Lower lobe of right lung (tissue), 2 donors: Measurements from ENCODE around the gene INTS1. TPM values are rescaled to one million over a fixed set of nuclear protein-coding genes. Genes with fewer than 3 reads are reported as not detected.

ENCODE experiments used
- ATAC-seq, 2 donors: fragments of 200-7000 bp; cut with Tn5 transposase; one replicate each; pipeline ENCODE4 v1.9.1; 2020 to 2022; ENCODE audit warnings: mild to moderate bottlenecking in 2 of 2, moderate library complexity in 2 of 2
- DNase-seq: peaks from one replicate; pipeline ENCODE4 v3.0.0-alpha.2; 2020
- H3K27ac ChIP-seq: fragments of 200-600 bp; one replicate; pipeline ENCODE4 v1.8.0; 2022
- H3K27me3 ChIP-seq: fragments of 200-600 bp; one replicate; pipeline ENCODE4 v1.8.0; 2022; ENCODE audit warnings: low read depth
- H3K36me3 ChIP-seq: fragments of 200-600 bp; one replicate; pipeline ENCODE4 v1.8.0; 2022; ENCODE audit warnings: mild to moderate bottlenecking
- H3K4me1 ChIP-seq: fragments of 200-600 bp; one replicate; pipeline ENCODE4 v1.8.0; 2022
- H3K4me3 ChIP-seq: fragments of 200-600 bp; one replicate; pipeline ENCODE4 v1.8.0; 2022; ENCODE audit warnings: mild to moderate bottlenecking
- H3K9me3 ChIP-seq: fragments of 200-600 bp; one replicate; pipeline ENCODE4 v1.8.0; 2022
- intact Hi-C: fragments of 100-400 bp; cut with DNase I; formaldehyde crosslinking; loops from one replicate; pipeline ENCODE4 v1.11.0; 2022
- total RNA-seq: library from RNA; stranded (reverse); fragmentation: NEBNext Ultra II Directional; extraction: Animal tissue kit (Norgen Biotek cat#: 25700); gene quantifications from one replicate; pipeline ENCODE4 v1.2.1, GENCODE V29; 2021
- TF ChIP-seq, protein P1 (sequence below): fragments of 200-600 bp; IDR thresholded peaks from one replicate; pipeline ENCODE4 v1.8.0; 2022; ENCODE audit warnings: antibody characterized with exemption, mild to moderate bottlenecking
- donor health status: DM: no; HTN: yes; CAD: no; lungs with severe emphysema.

INTS1 gene
- total RNA-seq, 1 donor from 2014 or later, result 50.8 TPM

- H3K9me3 ChIP-seq, result no peaks in the 10 kb centered on the region
- H3K36me3 ChIP-seq, result peaks cover 42% of the 10 kb centered on the region
- DNase-seq (no peak), ATAC-seq (no peak)
- intact Hi-C loops, result no loop called here
- no peak overlapping the region for H3K27ac ChIP-seq
- H3K4me1 ChIP-seq, result peaks cover 10% of the 10 kb centered on the region
- H3K27me3 ChIP-seq, result no peaks in the 10 kb centered on the region
- TF ChIP-seq, protein P1, sequence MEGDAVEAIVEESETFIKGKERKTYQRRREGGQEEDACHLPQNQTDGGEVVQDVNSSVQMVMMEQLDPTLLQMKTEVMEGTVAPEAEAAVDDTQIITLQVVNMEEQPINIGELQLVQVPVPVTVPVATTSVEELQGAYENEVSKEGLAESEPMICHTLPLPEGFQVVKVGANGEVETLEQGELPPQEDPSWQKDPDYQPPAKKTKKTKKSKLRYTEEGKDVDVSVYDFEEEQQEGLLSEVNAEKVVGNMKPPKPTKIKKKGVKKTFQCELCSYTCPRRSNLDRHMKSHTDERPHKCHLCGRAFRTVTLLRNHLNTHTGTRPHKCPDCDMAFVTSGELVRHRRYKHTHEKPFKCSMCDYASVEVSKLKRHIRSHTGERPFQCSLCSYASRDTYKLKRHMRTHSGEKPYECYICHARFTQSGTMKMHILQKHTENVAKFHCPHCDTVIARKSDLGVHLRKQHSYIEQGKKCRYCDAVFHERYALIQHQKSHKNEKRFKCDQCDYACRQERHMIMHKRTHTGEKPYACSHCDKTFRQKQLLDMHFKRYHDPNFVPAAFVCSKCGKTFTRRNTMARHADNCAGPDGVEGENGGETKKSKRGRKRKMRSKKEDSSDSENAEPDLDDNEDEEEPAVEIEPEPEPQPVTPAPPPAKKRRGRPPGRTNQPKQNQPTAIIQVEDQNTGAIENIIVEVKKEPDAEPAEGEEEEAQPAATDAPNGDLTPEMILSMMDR, result no peak
- no peak overlapping the region for H3K4me3 ChIP-seq
Observed at GRCh38 chr7:1442355-1443124, 61.6 kb downstream of the INTS1 start.

GRCh38 chr7:1441615-1442354 lies 62.4 kb downstream of the INTS1 start:
- Histone ChIP-seq H3K27me3 (no peaks in the 10 kb centered on the region), H3K9me3 (no peaks in the 10 kb centered on the region), H3K36me3 (peaks cover 49% of the 10 kb centered on the region), H3K4me3 (no peak overlapping the region), H3K4me1 (peaks cover 3% of the 10 kb centered on the region), H3K27ac (no peak overlapping the region)
- intact Hi-C loops, result no loop called here
- no peak for ATAC-seq
- DNase-seq, result no peak
- TF ChIP-seq, protein P1, result no peak

GRCh38 chr7:1440620-1441019 lies 63.6 kb downstream of the INTS1 start:
- Histone ChIP-seq H3K4me1 (no peaks in the 10 kb centered on the region), H3K27ac (no peak overlapping the region), H3K36me3 (peaks cover 57% of the 10 kb centered on the region), H3K9me3 (no peaks in the 10 kb centered on the region), H3K4me3 (no peak overlapping the region), H3K27me3 (no peaks in the 10 kb centered on the region)
- TF ChIP-seq, protein P1, result no peak
- no peak for ATAC-seq
- DNase-seq, result no peak
- intact Hi-C loops, result no loop called here

- ATAC-seq, result peak in 1 of 2 donors; percentile 20
- Histone ChIP-seq H3K9me3 (no peaks in the 10 kb centered on the region), H3K27me3 (no peaks in the 10 kb centered on the region), H3K27ac (no peak overlapping the region), H3K36me3 (peaks cover 61% of the 10 kb centered on the region), H3K4me3 (no peak overlapping the region), H3K4me1 (no peaks in the 10 kb centered on the region)
- TF ChIP-seq, protein P1, result no peak
- intact Hi-C loops, result no loop called here
- DNase-seq, result no peak
Observed at GRCh38 chr7:1439373-1440363, 64.5 kb downstream of the INTS1 start.

DNA sequence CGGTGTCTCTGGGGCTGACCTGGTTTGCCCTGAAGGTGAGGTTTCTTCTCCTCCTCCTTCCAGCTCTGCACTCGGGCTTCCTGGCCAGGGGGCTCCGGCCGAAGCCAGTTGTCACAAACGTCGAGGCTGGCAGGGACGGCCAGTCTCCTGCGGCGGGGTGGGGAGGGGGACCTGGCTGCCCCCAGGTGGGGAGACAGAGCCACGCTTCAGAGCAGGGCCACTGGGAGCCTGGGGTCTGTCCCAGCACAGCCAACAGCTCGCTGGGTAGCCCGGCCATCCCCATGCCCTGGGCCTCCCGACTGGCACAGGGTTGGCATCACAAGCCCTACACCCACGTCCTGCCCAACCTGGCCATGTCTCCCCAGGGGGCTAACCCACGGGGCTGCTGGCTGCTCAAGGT lies 65.4 kb downstream of the INTS1 start:
- Histone ChIP-seq H3K4me3 (no peak overlapping the region), H3K27ac (no peak overlapping the region), H3K4me1 (no peaks in the 10 kb centered on the region), H3K27me3 (no peaks in the 10 kb centered on the region), H3K36me3 (peaks cover 61% of the 10 kb centered on the region), H3K9me3 (no peaks in the 10 kb centered on the region)
- intact Hi-C loops, result no loop called here
- TF ChIP-seq, protein P1, result no peak
- no peak for DNase-seq
- no peak for ATAC-seq
